ENCODE data around the gene BICRA. TPM values are rescaled to one million over a fixed set of nuclear protein-coding genes. Genes with fewer than 3 reads are reported as not detected.
A peak's percentile ranks its signal among the peaks of the same experiment; 100 is the strongest.

Gene BICRA
- total and polyA plus RNA-seq, 9 of the 15 experiments (the other 6 are each of a cell fraction or from before 2014, with no cell fraction given), result 0.01 to 8.8 (median 1.2) TPM

DNA sequence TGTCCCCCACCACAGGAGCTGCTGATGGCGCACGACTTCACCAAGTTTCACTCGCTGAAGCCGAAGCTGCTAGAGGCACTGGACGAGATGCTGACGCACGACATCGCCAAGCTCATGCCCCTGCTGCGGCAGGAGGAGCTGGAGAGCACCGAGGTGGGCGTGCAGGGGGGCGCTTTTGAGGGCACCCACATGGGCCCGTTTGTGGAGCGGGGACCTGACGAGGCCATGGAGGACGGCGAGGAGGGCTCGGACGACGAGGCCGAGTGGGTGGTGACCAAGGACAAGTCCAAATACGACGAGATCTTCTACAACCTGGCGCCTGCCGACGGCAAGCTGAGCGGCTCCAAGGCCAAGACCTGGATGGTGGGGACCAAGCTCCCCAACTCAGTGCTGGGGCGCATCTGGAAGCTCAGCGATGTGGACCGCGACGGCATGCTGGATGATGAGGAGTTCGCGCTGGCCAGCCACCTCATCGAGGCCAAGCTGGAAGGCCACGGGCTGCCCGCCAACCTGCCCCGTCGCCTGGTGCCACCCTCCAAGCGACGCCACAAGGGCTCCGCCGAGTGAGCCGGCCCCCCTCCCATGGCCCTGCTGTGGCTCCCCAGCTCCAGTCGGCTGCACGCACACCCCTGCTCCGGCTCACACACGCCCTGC lies 132.1 kb downstream of the BICRA start:
- H2AFZ ChIP-seq (ENCODE audit: low read depth, low read length), result no peak overlapping the region
- DNase-seq (ENCODE audit: extremely low read depth in 1 of 4, low spot score in 3 of 4), result no peak
- CTCF ChIA-PET (ENCODE audit: low intra/inter-chr PET ratio), result no interaction called here
- peaks cover 27% of the 10 kb centered on the region; the same call in 2 of the 3 replicates for H3K36me3 ChIP-seq (ENCODE audit: control insufficient read depth, insufficient read depth, low read length)
- no peak overlapping the region for H3K4me2 ChIP-seq (ENCODE audit: insufficient read depth, low read length)
- peaks cover 10% of the 10 kb centered on the region for H3K79me2 ChIP-seq (ENCODE audit: control insufficient read depth, insufficient read depth, low read length)
- H3K9me1 ChIP-seq (ENCODE audit: control insufficient read depth, insufficient read depth, low read length), result no peaks in the 10 kb centered on the region
- no peaks in the 10 kb centered on the region for H3K9me3 ChIP-seq (replicated peaks; ENCODE audit: control insufficient read depth, insufficient read depth, low read depth, low read length)
- H4K20me1 ChIP-seq (replicated peaks; ENCODE audit: control insufficient read depth, insufficient read depth, low read length), result no peaks in the 10 kb centered on the region
- no peak for FAIRE-seq
- no peaks in the 10 kb centered on the region for H3K27me3 ChIP-seq (ENCODE audit: control insufficient read depth in 2 of 2, insufficient read depth in 2 of 2, low read length in 2 of 2)
- WGBS (ENCODE audit: insufficient coverage, low coverage, missing lambda C conversion rate), result 90% methylated on average over 40 of the region's 48 CpGs
- intact Hi-C loops (cut with micrococcal nuclease) (no loop called here), in situ Hi-C loops (cut with MboI) (no loop called here)
- H3K4me1 ChIP-seq (replicated peaks in 1 of 2; ENCODE audit: control insufficient read depth in 2 of 2, insufficient read depth in 2 of 2, low read length in 2 of 2), result peaks cover 23 to 27% of the 10 kb centered on the region in 2 experiments; a peak in 4 of 5 replicates
- no peak overlapping the region for H3K4me3 ChIP-seq
- no peak overlapping the region for H3K27ac ChIP-seq (ENCODE audit: extremely low read depth, low read depth, low read length)
- H3K9ac ChIP-seq (ENCODE audit: insufficient read depth in 1 of 2, low read depth in 2 of 2, low read length in 2 of 2), result no peak overlapping the region; a peak in 1 of 4 replicates
- ATAC-seq, result no peak
- POLR2A ChIA-PET, result interaction anchor here (0.6 to 2.1 kb wide), 3 partner anchors 16 to 1640 kb away, joined by 3 to 7 read pairs (median 3); no protein-coding TSS in a partner anchor
- BruUV-seq (replicated peaks), result no TSS peak
- TF ChIP-seq KLF13 (tag; IDR thresholded peaks at IDR 0.05; ENCODE audit: borderline replicate concordance, low read depth), result no peak
- no peak for TF ChIP-seq GTF2A2 (tag; IDR thresholded peaks at IDR 0.05)
- no peak for TF ChIP-seq ZNF766 (CRISPR knock-in tag; conservative IDR thresholded peaks at IDR 0.05)
- TF ChIP-seq CBX2 (IDR thresholded peaks at IDR 0.05; ENCODE audit: insufficient read depth, low read length, poor library complexity, severe bottlenecking), result no peak
- TF ChIP-seq, protein P1, sequence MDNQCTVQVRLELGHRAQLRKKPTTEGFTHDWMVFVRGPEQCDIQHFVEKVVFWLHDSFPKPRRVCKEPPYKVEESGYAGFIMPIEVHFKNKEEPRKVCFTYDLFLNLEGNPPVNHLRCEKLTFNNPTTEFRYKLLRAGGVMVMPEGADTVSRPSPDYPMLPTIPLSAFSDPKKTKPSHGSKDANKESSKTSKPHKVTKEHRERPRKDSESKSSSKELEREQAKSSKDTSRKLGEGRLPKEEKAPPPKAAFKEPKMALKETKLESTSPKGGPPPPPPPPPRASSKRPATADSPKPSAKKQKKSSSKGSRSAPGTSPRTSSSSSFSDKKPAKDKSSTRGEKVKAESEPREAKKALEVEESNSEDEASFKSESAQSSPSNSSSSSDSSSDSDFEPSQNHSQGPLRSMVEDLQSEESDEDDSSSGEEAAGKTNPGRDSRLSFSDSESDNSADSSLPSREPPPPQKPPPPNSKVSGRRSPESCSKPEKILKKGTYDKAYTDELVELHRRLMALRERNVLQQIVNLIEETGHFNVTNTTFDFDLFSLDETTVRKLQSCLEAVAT (IDR thresholded peaks at IDR 0.05), result peak in 1 of 2 experiments; percentile 68; a peak in 2 of 4 replicates
- peak; percentile 36 for TF ChIP-seq RBFOX2 (IDR thresholded peaks at IDR 0.05; ENCODE audit: low read depth, low read length)
- TF ChIP-seq, protein P2, sequence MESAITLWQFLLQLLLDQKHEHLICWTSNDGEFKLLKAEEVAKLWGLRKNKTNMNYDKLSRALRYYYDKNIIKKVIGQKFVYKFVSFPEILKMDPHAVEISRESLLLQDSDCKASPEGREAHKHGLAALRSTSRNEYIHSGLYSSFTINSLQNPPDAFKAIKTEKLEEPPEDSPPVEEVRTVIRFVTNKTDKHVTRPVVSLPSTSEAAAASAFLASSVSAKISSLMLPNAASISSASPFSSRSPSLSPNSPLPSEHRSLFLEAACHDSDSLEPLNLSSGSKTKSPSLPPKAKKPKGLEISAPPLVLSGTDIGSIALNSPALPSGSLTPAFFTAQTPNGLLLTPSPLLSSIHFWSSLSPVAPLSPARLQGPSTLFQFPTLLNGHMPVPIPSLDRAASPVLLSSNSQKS (CRISPR knock-in tag; IDR thresholded peaks at IDR 0.05), result no peak
- peak; percentile 41; the same call in 1 of the 2 replicates for TF ChIP-seq POLR2G (IDR thresholded peaks at IDR 0.05; ENCODE audit: low read depth, low read length)
- TF ChIP-seq HMGN3 (IDR thresholded peaks at IDR 0.05; ENCODE audit: borderline replicate concordance, extremely low read depth, insufficient read length, low read depth, low read length), result no peak
- TF ChIP-seq, protein P3, sequence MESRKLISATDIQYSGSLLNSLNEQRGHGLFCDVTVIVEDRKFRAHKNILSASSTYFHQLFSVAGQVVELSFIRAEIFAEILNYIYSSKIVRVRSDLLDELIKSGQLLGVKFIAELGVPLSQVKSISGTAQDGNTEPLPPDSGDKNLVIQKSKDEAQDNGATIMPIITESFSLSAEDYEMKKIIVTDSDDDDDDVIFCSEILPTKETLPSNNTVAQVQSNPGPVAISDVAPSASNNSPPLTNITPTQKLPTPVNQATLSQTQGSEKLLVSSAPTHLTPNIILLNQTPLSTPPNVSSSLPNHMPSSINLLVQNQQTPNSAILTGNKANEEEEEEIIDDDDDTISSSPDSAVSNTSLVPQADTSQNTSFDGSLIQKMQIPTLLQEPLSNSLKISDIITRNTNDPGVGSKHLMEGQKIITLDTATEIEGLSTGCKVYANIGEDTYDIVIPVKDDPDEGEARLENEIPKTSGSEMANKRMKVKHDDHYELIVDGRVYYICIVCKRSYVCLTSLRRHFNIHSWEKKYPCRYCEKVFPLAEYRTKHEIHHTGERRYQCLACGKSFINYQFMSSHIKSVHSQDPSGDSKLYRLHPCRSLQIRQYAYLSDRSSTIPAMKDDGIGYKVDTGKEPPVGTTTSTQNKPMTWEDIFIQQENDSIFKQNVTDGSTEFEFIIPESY (CRISPR knock-in tag; IDR thresholded peaks at IDR 0.05), result peak; percentile 70
- TF ChIP-seq NCOA6 (IDR thresholded peaks at IDR 0.05), result no peak
- TF ChIP-seq SETDB1 (IDR thresholded peaks at IDR 0.05; ENCODE audit: low read length), result no peak

Data from K562 (cell line).